ENCODE data around the gene MNAT1.

DNA sequence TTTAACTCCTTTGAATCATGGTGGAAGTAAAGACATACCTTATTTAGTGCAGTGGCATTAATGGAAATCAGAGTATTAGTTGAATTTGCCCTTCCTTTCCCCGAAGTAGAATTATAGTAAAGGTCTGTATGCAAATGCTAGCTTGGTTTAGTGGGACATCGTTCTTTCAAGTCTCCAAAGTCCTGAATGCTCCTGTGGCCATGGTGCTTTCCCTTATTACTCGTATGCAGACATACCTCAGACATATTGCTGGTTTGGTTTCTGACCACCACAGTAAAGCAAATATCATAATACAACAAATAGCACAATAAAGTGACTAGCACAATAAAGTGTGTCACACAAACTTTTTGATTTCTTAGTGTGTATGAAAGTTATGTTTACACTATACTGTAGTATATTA is 52.3 kb downstream of the MNAT1 start:
- TF ChIP-seq, protein P1, sequence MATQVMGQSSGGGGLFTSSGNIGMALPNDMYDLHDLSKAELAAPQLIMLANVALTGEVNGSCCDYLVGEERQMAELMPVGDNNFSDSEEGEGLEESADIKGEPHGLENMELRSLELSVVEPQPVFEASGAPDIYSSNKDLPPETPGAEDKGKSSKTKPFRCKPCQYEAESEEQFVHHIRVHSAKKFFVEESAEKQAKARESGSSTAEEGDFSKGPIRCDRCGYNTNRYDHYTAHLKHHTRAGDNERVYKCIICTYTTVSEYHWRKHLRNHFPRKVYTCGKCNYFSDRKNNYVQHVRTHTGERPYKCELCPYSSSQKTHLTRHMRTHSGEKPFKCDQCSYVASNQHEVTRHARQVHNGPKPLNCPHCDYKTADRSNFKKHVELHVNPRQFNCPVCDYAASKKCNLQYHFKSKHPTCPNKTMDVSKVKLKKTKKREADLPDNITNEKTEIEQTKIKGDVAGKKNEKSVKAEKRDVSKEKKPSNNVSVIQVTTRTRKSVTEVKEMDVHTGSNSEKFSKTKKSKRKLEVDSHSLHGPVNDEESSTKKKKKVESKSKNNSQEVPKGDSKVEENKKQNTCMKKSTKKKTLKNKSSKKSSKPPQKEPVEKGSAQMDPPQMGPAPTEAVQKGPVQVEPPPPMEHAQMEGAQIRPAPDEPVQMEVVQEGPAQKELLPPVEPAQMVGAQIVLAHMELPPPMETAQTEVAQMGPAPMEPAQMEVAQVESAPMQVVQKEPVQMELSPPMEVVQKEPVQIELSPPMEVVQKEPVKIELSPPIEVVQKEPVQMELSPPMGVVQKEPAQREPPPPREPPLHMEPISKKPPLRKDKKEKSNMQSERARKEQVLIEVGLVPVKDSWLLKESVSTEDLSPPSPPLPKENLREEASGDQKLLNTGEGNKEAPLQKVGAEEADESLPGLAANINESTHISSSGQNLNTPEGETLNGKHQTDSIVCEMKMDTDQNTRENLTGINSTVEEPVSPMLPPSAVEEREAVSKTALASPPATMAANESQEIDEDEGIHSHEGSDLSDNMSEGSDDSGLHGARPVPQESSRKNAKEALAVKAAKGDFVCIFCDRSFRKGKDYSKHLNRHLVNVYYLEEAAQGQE (IDR thresholded peaks at IDR 0.05; ENCODE audit: insufficient read depth in 1 of 2, low read depth in 2 of 2, low read length in 2 of 2) = no peak
- TF ChIP-seq POLR2AphosphoS5 (IDR thresholded peaks at IDR 0.05; ENCODE audit: low read depth, low read length) (no peak), FOXP2 (optimal IDR thresholded peaks at IDR 0.05; ENCODE audit: borderline replicate concordance, extremely low read depth, extremely low read length, insufficient read depth) (no peak)
